Neural cell (in vitro differentiated cells): ENCODE measurements around the gene DCLK1. TPM values are rescaled to one million over a fixed set of nuclear protein-coding genes. Genes with fewer than 3 reads are reported as not detected.

Source experiments
- H2AFZ ChIP-seq: fragments of 200-600, 300-800 bp; sonication (generic), shearing (Covaris generic); 2 replicates; pipeline ENCODE4 v1.6.0; 2014; ENCODE audit warnings: low read depth, mild to moderate bottlenecking, antibody characterized with exemption, low read length, moderate library complexity
- H3F3A ChIP-seq: fragments of 200-600 bp; shearing (Covaris generic); 2 replicates; pipeline ENCODE4 v1.6.1; 2016; ENCODE audit warnings: mild to moderate bottlenecking, moderate library complexity, mixed read lengths, antibody characterized with exemption, low read length; ENCODE audit not compliant: insufficient read depth, poor library complexity, severe bottlenecking
- H3K27ac ChIP-seq: fragments of 200-600, 300-800 bp; sonication (generic), shearing (Covaris generic); 2 replicates; pipeline ENCODE4 v1.5.1; 2014; ENCODE audit warnings: mild to moderate bottlenecking, low read length, moderate library complexity
- H3K27me3 ChIP-seq: fragments of 300-800, 200-600 bp; sonication (generic), shearing (Covaris generic); 2 replicates; pipeline ENCODE4 v1.6.0; 2014; ENCODE audit warnings: mild to moderate bottlenecking, low read depth, low read length, moderate library complexity; ENCODE audit not compliant: insufficient read depth
- H3K36me3 ChIP-seq: fragments of 300-800, 200-600 bp; sonication (generic), shearing (Covaris generic); 2 replicates; pipeline ENCODE4 v1.5.1; 2014; ENCODE audit warnings: mild to moderate bottlenecking, antibody characterized with exemption, low read length, moderate library complexity; ENCODE audit not compliant: insufficient read depth
- H3K4me2 ChIP-seq: fragments of 300-800, 200-600 bp; sonication (generic), shearing (Covaris generic); 2 replicates; pipeline ENCODE4 v1.6.0; 2014; ENCODE audit warnings: mild to moderate bottlenecking, low read length
- H3K4me3 ChIP-seq: fragments of 300-800, 200-600 bp; sonication (generic), shearing (Covaris generic); 2 replicates; pipeline ENCODE4 v1.5.1; 2014; ENCODE audit warnings: mild to moderate bottlenecking, low read length, moderate library complexity
- H3K79me2 ChIP-seq: fragments of 200-600 bp; shearing (Covaris generic); replicated peaks from 2 replicates; pipeline ENCODE4 v1.6.0; 2014; ENCODE audit warnings: mild to moderate bottlenecking, low read length, moderate library complexity; ENCODE audit not compliant: insufficient read depth
- H3K9ac ChIP-seq: fragments of 300-800, 200-600 bp; sonication (generic), shearing (Covaris generic); 2 replicates; pipeline ENCODE4 v1.6.1; 2016; ENCODE audit warnings: mild to moderate bottlenecking, low read length, mixed read lengths
- H3K9me2 ChIP-seq: fragments of 200-600 bp; shearing (Covaris generic); 2 replicates; pipeline ENCODE4 v1.6.1; 2016; ENCODE audit warnings: mild to moderate bottlenecking, low read length, mixed read lengths; ENCODE audit not compliant: insufficient read depth
- H3K9me3 ChIP-seq: fragments of 200-600, 300-800 bp; sonication (generic), shearing (Covaris generic); 2 replicates; pipeline ENCODE4 v1.6.1; 2016; ENCODE audit warnings: mild to moderate bottlenecking, mixed run types, low read length, moderate library complexity, mixed read lengths
- H4K20me1 ChIP-seq: fragments of 200-600 bp; shearing (Covaris generic); 2 replicates; pipeline ENCODE4 v1.6.1; 2016; ENCODE audit warnings: mild to moderate bottlenecking, mixed run types; ENCODE audit not compliant: insufficient read depth
- EP300 ChIP-seq: fragments of 450-650 bp; conservative IDR thresholded peaks from 2 replicates; pipeline ENCODE4 v1.6.1; 2014; ENCODE audit warnings: antibody characterized with exemption, mild to moderate bottlenecking, moderate library complexity; ENCODE audit not compliant: poor library complexity, severe bottlenecking
- EZH2 ChIP-seq: fragments of 200-600, 300-800 bp; shearing (Covaris generic), sonication (generic); IDR thresholded peaks from 2 replicates; pipeline ENCODE4 v1.6.1; 2014; ENCODE audit warnings: antibody characterized with exemption, low read length, borderline replicate concordance, mild to moderate bottlenecking; ENCODE audit not compliant: insufficient read depth, poor library complexity, severe bottlenecking
- MXI1 ChIP-seq: fragments of 450-650 bp; conservative IDR thresholded peaks from 2 replicates; pipeline ENCODE4 v1.6.1; 2014; ENCODE audit warnings: antibody characterized with exemption, mild to moderate bottlenecking; ENCODE audit not compliant: poor library complexity, severe bottlenecking
- POLR2AphosphoS5 ChIP-seq: IDR thresholded peaks from 2 replicates; pipeline ENCODE4 v1.6.1; 2012
- RAD21 ChIP-seq: fragments of 450-650 bp; conservative IDR thresholded peaks from 2 replicates; pipeline ENCODE4 v1.6.1; 2014; ENCODE audit warnings: antibody characterized with exemption, mild to moderate bottlenecking, moderate library complexity
- REST ChIP-seq: IDR thresholded peaks from 2 replicates; pipeline ENCODE4 v1.6.1; 2012; ENCODE audit warnings: borderline replicate concordance
- SMC3 ChIP-seq: fragments of 450-650 bp; conservative IDR thresholded peaks from 2 replicates; pipeline ENCODE4 v1.6.1; 2014; ENCODE audit warnings: antibody characterized with exemption, mild to moderate bottlenecking, moderate library complexity; ENCODE audit not compliant: poor library complexity
- TAF1 ChIP-seq: IDR thresholded peaks from 2 replicates; pipeline ENCODE4 v1.6.1; 2012; ENCODE audit warnings: low read depth
- polyA plus RNA-seq: library from polyadenylated mRNA; depleted of rRNA; stranded (reverse); fragments of >200 nt; gene quantifications from 2 replicates; pipeline ENCODE4 v1.2.3, GENCODE V29; 2014
- TF ChIP-seq, protein P1 (sequence below): fragments of 450-650 bp; IDR thresholded peaks from 2 replicates; pipeline ENCODE4 v1.5.1; 2014; ENCODE audit warnings: antibody characterized with exemption, mild to moderate bottlenecking, moderate library complexity; ENCODE audit not compliant: poor library complexity, severe bottlenecking

DCLK1 gene
- polyA plus RNA-seq, 1 donor from 2014 or later: 124 TPM

DNA sequence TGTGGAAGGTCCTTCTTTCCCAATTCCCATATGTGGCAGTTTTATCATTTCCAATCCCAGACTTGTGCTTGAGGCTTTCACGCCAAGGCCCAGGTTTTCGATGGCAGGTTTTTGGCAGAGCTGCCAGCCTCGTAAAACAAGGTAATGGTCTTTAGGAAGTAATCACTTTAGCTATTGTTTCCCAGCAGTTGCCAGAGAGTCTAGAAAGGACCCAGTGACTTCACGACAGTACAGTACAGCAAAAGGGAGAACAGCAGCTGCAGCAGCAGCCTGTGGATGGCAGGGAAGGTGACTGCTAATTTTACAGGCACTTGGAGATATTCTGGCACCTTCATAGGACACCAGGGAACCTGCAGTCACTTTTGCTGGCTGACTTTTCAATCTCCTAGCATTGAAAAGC is 363.1 kb downstream of the DCLK1 start:
- TF ChIP-seq REST (no peak), SMC3 (no peak), MXI1 (no peak), EZH2 (no peak), POLR2AphosphoS5 (no peak), RAD21 (no peak)
- TF ChIP-seq, protein P1, sequence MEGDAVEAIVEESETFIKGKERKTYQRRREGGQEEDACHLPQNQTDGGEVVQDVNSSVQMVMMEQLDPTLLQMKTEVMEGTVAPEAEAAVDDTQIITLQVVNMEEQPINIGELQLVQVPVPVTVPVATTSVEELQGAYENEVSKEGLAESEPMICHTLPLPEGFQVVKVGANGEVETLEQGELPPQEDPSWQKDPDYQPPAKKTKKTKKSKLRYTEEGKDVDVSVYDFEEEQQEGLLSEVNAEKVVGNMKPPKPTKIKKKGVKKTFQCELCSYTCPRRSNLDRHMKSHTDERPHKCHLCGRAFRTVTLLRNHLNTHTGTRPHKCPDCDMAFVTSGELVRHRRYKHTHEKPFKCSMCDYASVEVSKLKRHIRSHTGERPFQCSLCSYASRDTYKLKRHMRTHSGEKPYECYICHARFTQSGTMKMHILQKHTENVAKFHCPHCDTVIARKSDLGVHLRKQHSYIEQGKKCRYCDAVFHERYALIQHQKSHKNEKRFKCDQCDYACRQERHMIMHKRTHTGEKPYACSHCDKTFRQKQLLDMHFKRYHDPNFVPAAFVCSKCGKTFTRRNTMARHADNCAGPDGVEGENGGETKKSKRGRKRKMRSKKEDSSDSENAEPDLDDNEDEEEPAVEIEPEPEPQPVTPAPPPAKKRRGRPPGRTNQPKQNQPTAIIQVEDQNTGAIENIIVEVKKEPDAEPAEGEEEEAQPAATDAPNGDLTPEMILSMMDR: no peak
- Histone ChIP-seq H4K20me1 (no peaks in the 10 kb centered on the region), H3K9ac (no peak overlapping the region), H3K36me3 (peaks cover 1% of the 10 kb centered on the region), H3K4me3 (no peak overlapping the region), H3K27me3 (no peaks in the 10 kb centered on the region), H3K27ac (no peak overlapping the region), H3K4me2 (no peak overlapping the region), H2AFZ (no peak overlapping the region), H3F3A (peaks cover 5% of the 10 kb centered on the region), H3K9me2 (no peaks in the 10 kb centered on the region), H3K9me3 (no peaks in the 10 kb centered on the region), H3K79me2 (no peaks in the 10 kb centered on the region)

DNA sequence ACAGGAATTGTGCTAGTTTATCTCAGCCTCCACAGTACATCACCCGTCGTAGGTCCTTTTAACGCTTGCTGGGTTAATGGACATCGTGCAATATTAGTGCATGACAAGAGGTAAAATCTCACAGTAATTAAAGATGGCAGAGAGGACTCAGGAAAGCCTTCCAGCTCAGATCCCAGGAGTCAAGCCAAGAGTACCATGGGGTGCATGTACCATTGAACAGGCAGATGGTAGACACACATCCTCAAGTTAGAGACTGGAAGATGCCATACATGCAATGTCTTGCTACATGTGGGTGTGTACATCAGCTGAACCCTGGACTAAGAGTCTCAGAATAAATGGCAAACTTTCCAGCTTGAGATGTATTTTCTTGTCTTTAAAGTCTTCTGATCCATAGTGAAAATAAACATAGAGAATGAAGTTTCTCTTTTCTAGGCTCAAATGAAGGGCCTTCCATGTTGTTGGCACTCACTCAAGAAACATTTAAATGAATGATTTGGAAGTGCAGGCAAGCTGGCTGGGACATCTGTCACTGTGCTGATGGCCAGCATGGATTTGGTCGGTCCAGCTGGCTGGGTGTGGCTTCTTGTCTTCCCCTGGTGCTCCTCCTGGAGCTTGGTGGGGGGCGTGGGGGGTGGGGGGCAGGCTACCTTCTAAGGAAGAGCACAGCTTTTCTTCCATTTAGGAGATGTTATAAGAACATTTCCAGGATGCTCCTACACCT is 363.8 kb downstream of the DCLK1 start:
- H3K4me2 ChIP-seq: no peak overlapping the region
- no peaks in the 10 kb centered on the region for H4K20me1 ChIP-seq
- no peak for TF ChIP-seq REST
- TF ChIP-seq SMC3: no peak
- TF ChIP-seq, protein P1: no peak
- TF ChIP-seq MXI1: no peak
- no peak for TF ChIP-seq EZH2
- no peak for TF ChIP-seq EP300
- TF ChIP-seq TAF1: no peak
- no peak for TF ChIP-seq POLR2AphosphoS5
- TF ChIP-seq RAD21: no peak
- no peaks in the 10 kb centered on the region for H3K79me2 ChIP-seq
- no peak overlapping the region for H2AFZ ChIP-seq
- no peaks in the 10 kb centered on the region for H3K9me3 ChIP-seq
- H3K27ac ChIP-seq: no peak overlapping the region
- no peak overlapping the region for H3K9ac ChIP-seq
- H3K36me3 ChIP-seq: no peaks in the 10 kb centered on the region
- H3K4me3 ChIP-seq: no peak overlapping the region
- no peaks in the 10 kb centered on the region for H3K27me3 ChIP-seq
- no peaks in the 10 kb centered on the region for H3K9me2 ChIP-seq
- H3F3A ChIP-seq: peaks cover 5% of the 10 kb centered on the region
